HG02884 (cell line): ENCODE results near the gene CD300LG.

Experiments
- ATAC-seq: cut with Tn5 transposase; IDR thresholded peaks from one replicate; pipeline ENCODE4 v1.9.1; 2021; ENCODE audit warnings: mild to moderate bottlenecking, moderate library complexity; ENCODE audit not compliant: unreplicated experiment

CD300LG gene

GRCh38 chr17:43905400-43905984 lies 58.5 kb downstream of the CD300LG start:
- ATAC-seq = no peak

- ATAC-seq = no peak
Observed at GRCh38 chr17:43905985-43906852, 59.2 kb downstream of the CD300LG start.

- ATAC-seq = no peak
Observed at GRCh38 chr17:43906951-43907424, 60.0 kb downstream of the CD300LG start.

GRCh38 chr17:43907425-43907981 lies 60.5 kb downstream of the CD300LG start, which contains the start of gene MPP2:
Gene MPP2 (minus strand): TSS chr17:43907536. CDS start chr17:43904460, 3,076 bp downstream.
- ATAC-seq = no peak

GRCh38 chr17:43907998-43908721 lies 61.2 kb downstream of the CD300LG start:
- ATAC-seq = no peak

- no peak for ATAC-seq
Observed at GRCh38 chr17:43909537-43910231, 62.7 kb downstream of the CD300LG start.

GRCh38 chr17:43911904-43912303 lies 64.9 kb downstream of the CD300LG start:
- ATAC-seq = no peak

- no peak for ATAC-seq
Observed at GRCh38 chr17:43912635-43913304, 65.8 kb downstream of the CD300LG start.
